GM18505 (cell line): ENCODE measurements around the gene BPIFB3.

Source experiments
- ATAC-seq: cut with Tn5 transposase; IDR thresholded peaks from one replicate; pipeline ENCODE4 v1.9.1; 2021; ENCODE audit not compliant: unreplicated experiment
- POLR2A ChIP-seq: IDR thresholded peaks from 4 replicates; pipeline ENCODE4 v1.6.1; 2011; ENCODE audit warnings: borderline replicate concordance; ENCODE audit not compliant: insufficient read depth, insufficient read length; ENCODE audit errors: extremely low read depth

The BPIFB3 gene

DNA sequence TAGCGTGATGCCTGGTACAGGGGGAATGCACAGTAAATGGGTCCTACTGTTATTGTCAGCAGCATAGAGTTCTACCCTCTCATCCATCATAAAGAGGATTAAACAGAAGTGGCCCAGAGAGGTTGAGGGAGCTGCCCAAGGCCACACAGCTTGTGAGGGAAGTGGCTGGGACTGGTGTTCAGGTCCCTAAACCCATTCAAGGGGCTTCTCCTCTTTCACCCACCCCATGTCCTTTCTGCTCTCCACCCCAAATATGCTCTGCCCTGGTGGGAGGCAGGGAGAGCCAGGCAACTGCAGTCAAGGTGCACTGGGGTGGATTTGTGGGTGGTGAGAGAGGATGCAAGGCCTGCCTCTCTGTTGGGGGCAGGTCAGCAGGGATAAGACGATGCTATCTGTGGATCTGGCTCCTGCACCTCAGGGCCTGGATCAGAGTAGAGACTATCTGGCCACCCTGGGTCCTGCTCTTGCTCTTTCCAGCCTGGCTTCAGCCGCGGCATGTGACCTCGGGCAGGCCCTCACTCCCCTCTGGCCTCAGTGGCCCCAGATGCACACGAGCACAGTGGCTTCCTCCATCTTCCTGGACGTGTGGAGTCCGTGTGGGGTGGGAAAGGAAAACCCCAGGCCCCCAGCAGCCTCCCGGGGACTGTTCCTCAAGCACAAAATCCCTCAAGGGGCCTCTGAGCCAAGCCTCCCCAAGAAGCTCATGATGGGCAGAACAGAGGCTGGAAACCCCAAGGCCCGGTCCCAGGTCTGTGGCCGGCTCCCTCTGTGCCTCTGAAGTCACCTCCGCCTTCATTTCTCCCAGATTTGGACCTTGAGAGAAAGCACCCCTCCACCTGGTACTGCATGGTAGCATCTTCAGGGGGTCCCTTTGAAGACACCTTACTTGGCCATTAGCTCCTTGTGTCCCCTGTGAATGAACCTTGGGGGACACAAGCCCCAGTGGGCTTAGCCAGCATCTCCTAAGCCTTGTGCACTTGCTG lies 25.6 kb upstream of the BPIFB3 start:
- ATAC-seq = no peak
- TF ChIP-seq POLR2A = no peak

DNA sequence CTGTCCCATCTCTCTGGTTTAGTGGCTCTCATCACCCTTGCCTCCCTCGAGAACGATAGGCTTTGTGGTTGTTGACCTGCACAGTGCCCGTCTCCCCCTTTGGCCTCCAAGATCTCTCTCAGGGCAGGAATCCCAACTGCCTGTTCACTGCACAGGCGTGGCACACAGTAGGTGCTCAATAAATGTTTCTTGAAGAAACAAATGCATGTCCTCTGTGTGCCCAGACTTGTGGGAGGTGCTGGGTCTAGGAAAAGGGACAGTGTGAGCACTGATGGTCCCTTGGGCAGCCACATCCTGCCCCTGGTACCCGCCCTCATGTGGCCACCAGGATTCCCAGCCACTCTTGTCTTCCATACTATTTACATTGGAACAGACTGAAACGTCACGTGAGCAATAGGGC lies 24.8 kb upstream of the BPIFB3 start:
- no peak for ATAC-seq
- TF ChIP-seq POLR2A = no peak

DNA sequence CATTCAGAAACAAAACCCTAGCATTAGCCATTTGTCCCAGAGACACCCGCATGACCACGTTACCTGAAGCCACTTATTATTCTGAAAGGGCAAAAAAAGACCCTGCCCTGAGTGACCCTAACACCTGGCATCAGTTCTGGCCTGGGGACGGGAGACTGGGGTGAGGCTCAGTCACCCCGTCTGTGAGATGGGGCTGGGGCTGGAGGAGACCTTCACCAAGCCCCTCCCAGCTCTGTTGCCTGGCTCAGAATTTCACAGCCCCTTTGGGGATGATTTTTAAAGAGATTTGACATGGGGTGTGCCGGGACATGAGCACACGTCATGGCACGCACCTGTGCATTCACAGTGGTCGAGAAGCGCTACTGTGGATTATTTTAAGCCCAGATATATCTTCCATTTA lies 23.6 kb upstream of the BPIFB3 start:
- TF ChIP-seq POLR2A = no peak
- ATAC-seq = no peak

DNA sequence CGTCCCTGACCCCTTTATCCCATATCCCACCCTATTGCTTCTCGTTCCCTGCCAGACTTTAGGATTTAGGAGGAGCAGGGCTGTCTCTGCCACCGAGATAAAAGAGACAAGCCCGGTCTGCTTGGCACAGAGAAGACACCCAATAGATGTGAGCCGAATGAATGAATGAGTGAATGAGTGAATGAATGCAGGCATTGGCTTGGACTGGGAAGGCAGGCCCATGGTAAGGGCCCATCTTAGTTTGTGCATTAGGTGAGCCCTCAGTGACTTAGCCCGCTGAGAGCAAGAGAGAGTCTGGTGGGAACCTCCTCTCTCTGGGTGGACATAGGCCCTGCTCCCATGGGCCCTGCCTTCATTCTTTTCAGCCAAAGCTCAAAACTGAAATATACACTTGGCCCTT lies 23.1 kb upstream of the BPIFB3 start:
- ATAC-seq = no peak
- no peak for TF ChIP-seq POLR2A

DNA sequence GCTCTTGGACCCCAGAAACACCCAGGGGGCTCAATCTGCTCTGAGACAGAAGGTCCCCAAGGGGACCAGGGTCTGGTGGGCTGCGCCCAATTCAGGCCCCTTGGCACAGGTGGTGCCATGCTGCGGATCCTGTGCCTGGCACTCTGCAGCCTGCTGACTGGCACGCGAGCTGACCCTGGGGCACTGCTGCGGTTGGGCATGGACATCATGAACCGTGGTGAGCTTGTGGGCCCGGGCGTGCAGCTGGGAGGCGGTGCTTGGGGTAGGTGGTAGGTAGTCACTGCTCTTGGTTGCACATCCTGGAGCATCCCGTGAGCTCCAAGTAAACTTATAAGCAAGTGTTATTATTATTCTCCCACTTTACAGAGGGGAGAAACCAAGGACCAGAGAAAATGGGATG lies 22.2 kb upstream of the BPIFB3 start, which contains the start of gene BPIFB6:
Gene BPIFB6, plus strand, starts transcription at position 118 of the 400 bp plus-strand sequence. Its CDS starts 0 bp downstream, at position 118.
- ATAC-seq = no peak
- no peak for TF ChIP-seq POLR2A

DNA sequence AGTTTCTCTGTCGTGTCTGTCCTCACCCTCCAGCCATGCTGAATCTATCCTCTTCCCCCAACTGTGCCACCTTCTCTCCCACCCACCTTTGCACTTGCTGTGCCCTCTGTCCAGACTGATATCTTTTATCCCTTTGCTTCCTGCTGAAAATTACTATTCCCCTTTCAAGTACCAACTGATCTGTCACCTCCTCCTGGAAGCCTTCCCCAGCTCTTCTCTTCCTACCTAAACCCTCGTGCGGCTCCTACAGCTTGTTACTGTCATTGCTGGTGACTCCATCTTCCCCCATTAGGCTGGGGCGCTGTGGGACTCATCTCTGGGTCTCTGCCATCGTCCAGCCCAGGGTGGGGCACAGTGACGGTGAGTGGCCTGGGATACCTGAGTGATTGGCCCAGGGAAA lies 21.1 kb upstream of the BPIFB3 start:
- no peak for TF ChIP-seq POLR2A
- ATAC-seq = no peak

DNA sequence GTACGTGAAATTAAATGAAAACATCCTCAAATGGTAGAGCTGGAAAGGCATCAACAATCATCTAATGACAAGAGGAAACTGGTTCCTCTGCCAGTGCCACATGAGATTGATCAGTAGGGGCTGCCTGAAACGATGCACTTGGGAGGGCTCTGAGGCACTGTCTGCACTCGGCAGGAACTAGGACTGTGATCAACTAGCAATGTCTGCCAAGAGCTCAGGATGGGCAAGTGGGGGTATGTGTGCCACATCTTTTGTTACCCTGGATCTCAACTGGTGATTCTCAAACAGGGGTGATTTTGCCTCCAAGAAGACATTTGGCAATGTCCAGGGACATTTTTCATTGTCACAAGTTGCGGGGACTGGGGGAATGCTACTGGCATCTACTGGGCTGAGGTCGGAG lies 20.3 kb upstream of the BPIFB3 start:
- no peak for TF ChIP-seq POLR2A
- no peak for ATAC-seq

DNA sequence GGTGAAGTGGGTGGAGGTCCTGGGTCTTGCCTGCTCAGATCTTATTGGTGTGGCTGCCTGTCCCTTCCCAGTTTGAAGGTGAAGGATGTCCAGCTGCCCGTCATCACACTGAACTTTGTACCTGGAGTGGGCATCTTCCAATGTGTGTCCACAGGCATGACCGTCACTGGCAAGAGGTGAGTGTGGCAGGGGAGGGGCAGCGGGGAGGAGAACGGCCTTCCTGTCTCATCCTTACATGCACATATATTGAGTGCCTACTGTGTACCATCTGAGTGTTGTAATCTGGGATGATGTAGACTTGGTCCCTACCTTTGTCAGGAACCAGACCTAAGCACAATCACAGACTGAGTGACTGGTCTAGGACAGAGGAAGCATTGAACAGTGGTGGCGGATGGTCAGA lies 19.6 kb upstream of the BPIFB3 start:
- no peak for ATAC-seq
- no peak for TF ChIP-seq POLR2A

DNA sequence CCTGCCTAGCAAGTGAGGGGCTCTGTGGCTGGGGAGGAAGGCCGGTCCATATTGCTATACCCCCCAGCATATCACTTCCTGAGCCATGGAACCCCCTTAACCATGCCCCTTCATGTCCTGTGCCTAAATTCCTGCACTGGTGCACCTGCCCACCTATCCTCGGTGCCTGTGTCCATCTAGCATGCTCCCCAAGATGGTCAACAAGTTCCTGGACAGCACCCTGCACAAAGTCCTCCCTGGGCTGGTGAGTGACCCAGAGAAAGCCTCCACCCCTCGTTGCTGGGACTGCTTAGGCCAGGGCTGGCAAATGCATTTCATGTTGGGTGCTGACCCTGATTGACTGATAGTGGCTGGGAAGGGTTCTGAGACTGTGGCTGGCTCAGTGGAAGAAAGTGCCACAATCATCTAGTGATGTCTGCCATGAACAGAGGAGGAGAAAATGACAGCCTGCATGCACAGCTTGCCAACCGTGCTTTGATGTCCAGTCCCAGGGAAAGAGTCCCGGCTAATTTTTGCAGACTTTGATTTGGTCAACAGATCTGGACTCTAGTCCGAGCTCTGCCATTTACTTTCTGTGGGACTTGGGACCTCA lies 18.7 kb upstream of the BPIFB3 start:
- TF ChIP-seq POLR2A = no peak
- no peak for ATAC-seq

DNA sequence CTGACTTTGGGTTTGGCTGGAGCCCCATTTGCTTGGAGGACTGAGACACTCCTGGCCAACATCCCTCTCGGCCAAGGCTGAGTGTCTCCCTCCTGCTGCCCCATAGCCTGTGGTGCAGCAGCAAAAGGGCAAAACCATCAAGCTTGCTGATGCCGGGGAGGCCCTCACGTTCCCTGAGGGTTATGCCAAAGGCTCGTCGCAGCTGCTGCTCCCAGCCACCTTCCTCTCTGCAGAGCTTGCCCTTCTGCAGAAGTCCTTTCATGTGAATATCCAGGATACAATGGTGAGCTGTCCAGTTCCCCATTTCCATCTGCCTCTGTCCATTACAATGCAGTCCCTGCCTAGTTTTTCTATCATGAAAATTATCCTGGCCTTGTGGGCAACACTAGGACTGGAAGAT lies 16.2 kb upstream of the BPIFB3 start:
- no peak for ATAC-seq
- TF ChIP-seq POLR2A = no peak

DNA sequence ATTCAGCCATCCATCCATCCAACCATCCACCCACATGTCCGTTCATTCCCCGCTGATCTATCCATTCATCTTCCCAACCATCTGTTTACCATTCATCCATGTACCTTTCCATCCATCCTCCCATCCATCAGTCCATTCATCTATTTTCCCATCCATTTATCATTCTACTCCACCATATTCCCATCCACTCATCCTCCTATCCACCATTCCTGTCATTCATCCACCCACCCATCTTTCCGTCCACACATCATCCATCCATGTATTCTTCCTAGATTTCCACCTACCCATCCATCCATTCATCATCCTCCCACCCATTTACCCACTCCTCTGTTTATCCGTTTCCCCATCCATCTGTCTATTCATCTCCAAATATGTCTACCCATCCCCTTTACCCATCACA lies 15.5 kb upstream of the BPIFB3 start:
- TF ChIP-seq POLR2A = no peak
- ATAC-seq = no peak

DNA sequence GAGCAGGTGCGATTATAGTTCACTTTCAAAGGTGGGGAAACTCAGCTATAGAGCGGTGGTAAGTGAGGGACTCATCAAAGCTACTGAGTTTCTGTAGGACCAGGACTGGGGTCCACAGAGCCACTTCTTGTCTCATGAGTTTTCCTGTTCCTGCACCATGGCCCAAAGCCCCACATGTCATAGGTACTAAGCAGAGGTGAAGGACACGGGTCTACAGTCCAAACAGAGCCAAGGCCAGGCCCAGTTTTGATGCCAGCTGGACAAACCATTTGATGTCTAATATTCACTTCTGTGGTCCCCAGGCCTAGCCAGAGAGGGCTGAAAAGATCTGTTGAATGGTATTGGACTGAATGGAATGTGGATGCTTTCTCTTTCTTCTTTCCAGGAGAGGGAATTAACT lies 11.3 kb upstream of the BPIFB3 start:
- no peak for ATAC-seq
- no peak for TF ChIP-seq POLR2A

DNA sequence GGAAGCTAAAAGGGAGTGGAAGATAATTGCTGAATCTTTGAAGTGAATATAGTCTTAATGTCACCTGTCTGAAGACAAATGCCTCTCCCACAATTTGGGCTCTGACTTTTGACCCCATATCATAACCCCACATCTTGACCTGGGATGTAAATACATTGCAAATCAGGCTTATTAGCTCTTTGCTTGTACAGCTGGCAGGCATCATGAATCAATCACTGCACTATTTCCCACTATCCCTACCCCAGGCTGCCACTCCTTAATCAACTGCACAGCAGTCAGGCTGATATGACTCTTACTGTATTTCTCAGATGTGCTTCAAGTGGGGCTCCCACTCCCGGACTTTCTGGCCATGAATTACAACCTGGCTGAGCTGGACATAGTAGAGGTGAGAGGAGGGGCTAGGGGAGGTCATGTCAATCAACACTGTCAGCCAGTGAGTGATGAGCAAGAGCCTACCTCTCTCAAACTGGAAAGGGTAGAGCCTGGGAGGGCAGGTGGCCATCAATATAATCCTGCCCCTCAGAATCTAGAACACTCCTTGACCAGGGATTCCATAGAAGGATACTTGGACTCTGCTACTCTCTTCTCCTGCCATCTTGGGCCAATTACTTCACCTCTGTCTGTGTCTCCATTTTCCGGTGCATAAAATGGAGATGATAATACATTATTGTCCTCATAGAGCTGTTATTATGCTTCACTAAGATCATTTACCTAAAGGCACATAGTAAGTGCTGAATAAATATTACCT lies 10.5 kb upstream of the BPIFB3 start:
- TF ChIP-seq POLR2A = no peak
- ATAC-seq = no peak
